HG03457 (cell line): ENCODE results near the gene NEDD1.
A peak's percentile ranks its signal among the peaks of the same experiment; 100 is the strongest.

ENCODE experiments used
- ATAC-seq: cut with Tn5 transposase; IDR thresholded peaks from one replicate; pipeline ENCODE4 v1.9.1; 2021; ENCODE audit warnings: moderate number of reproducible peaks; ENCODE audit not compliant: unreplicated experiment

Gene NEDD1

DNA sequence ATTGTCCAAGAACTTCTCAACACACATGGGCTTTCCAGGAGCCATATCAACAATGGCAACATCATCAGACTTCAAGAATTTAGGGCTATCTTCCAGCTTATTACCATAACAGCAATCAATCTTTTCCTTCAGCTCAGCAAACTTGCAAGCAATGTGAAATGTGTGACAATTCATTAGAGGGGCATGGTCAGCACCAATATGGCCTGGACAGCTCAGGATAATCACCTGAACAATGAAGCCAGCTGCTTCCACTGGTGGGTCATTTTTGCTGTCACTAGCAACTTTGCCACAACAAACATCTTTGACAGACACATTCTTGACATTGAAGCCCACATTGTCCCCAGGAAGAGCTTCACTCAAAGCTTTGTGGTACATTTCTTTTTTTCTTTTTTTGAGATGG lies 5.9 kb upstream of the NEDD1 start:
- no peak for ATAC-seq

- no peak for ATAC-seq
These were observed 5.0 kb upstream of the NEDD1 start for GRCh38 chr12:96902076-96902475.

DNA sequence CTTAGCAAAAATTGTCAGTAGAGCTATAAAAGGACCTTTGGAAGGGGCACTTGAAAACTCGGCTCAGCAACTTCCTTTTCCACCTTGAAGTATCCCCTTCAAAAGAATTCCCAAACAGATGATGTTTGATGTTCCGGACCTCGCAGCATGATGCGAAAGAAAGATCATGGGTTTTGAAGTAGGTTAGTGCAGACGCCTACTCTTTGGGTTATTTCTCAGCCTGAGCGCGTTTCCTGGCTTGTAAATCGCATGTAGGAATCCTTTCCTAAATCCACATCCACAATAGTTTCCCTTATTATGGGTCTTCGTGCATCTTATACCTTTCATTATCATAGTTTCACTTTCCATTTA lies 584 bp upstream of the NEDD1 start:
- no peak for ATAC-seq

- peak; percentile 18 for ATAC-seq
These were observed 790 bp downstream of the NEDD1 start for GRCh38 chr12:96907671-96908422.

DNA sequence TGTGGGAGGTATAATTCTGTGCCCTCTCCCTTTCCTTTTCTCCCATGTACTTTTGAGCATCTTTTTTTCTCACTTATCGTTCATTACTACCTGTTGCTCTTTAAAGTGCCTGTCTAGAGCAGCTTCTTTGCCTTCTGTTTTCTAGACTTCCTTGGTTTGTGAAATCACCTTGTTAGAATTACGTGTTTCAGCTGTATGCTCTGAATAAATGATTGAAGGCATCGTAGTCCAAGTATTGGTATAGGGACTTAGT lies 1.3 kb downstream of the NEDD1 start:
- no peak for ATAC-seq

- no peak for ATAC-seq
These were observed 5.2 kb downstream of the NEDD1 start for GRCh38 chr12:96912261-96912660.

DNA sequence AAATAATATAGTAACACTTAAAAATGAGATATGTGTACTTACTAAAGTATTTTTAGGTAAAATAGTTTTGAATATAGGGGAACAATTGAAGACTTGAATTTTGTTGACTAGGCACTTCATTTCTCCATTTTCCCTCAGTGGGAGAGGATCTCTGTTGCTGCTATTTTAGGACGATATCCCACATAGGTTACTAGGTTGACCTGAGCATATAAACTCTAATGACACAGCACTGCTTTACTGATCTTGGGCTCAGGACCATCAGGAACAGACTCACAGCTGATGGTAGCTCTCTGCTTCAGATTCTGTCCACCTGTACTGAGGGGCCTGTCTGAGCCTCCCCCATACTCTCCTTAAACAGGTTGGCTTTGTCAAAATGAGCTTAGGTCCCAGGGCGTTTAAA lies 5.9 kb downstream of the NEDD1 start:
- no peak for ATAC-seq

DNA sequence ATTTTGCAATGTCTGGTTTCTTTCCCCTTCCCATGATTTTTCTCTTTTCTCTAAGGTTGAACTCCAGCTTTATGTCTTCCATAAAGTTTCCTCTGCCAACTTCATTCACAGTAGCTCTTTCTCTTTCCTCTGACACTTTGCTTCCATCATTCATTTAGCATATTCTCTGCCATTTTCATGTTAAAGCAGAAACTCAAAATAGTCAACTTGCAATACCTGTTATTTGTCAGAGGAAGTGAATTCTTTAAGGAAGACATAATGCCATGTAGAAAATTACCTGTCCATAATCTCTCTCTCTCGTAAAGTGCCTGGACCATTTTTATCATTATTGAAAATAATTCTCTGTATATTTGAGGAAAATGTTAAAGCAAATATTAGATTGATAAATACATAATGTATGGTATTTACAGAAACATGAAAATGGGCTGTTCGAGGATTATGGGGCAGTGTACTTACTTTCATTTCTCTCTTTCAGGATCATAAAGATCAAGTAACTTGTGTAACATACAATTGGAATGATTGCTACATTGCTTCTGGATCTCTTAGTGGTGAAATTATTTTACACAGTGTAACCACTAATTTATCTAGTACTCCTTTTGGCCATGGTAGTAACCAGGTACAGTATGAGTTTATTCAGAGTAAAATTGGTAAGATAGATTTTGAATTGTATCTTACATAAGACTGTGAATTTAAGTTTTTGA lies 12.6 kb downstream of the NEDD1 start:
- no peak for ATAC-seq

DNA sequence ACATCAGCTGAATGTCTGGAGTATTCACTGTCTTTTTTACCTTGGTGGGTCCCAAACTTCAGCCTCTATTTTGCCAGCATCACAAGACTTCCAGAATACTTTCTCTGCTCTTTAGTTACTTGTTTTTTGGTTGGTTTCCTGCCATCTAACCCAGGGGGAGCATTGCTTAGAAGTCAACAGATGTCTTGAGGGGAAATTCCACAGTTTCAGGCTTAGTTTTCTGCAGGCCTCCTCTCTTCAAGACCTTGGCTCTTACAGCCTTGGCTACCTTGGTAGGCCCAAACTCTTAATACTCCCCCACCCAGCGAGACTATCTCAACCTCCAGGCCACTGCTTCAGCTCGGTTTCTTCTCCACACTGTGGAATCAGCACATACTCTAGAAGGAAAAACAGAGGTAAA lies 41.7 kb downstream of the NEDD1 start:
- ATAC-seq = no peak

GRCh38 chr12:96979532-96979931 lies 72.5 kb downstream of the NEDD1 start:
- ATAC-seq = no peak

GRCh38 chr12:96980991-96981414 lies 73.9 kb downstream of the NEDD1 start:
- ATAC-seq = no peak

GRCh38 chr12:96981911-96982310 lies 74.9 kb downstream of the NEDD1 start:
- ATAC-seq = no peak

GRCh38 chr12:96982671-96983070 lies 75.6 kb downstream of the NEDD1 start:
- no peak for ATAC-seq

DNA sequence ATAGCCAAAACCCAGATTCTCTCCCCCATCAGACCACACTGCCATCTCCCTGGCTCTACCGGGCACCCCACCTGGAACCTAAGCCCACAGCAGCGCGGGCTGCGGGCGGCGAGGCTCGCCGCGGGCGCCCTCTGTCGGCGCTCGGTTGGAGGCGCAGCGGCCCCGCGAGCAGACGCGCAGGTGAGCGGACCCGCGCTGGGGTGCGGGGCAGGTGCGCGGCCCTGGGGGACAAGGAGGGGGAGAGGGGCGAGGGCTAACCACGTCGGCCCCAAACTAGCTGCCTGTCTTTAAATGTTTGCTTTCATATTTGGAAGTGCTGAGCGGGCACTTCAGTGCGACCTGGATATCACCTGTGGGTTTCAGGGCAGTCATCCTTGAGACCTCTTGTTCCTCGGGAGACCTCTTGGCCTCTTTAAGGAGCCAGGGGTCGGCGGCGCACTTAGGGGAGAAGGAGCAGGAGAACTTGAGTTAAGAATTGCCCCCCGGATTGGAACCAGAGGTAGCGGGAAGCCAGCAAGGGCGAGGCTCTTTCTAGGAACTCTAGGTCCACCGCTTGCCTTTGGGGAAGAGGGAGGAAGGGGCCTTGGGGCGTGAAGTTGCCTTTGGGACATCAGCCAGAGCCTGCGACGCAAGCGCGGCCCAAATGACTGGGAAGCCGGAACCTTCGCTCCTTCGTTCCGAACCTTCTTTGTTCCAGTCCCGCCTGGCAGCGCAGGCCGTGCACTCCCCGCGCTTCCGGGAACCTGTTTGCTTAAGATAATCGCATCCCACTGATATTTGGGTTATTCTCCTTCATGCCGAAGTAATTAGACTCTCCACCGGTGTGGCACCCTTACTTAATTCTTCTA lies 78.7 kb downstream of the NEDD1 start:
- peak; percentile 74 for ATAC-seq

DNA sequence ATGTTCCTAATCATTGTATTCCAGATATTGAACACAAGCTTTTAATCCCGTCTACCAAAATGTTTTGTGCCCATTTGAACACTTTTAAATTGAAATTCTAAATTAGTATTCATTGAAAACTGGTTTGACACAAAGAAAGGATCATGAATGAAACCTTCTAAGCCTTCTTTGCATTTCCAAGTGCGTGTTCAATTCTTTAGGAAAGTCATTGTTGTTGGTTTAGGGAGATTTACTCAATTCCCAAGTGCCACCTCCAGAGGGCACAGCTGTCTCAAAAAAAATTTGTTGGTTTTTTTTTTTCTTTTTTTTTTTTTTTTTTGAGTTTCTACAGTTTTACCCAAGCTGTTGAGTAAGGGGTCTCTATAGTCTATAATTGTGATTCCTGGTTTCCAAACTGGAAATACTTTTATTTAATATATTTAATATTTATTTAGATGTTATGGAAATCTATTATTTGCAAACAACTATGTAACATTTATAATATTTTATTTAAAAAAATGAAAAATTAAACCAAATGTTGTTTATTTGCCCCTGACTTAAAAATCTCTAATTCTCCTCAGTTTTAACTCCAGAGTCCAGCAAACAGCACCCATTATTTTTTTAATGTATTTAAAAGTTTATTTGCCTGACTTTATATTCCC lies 79.9 kb downstream of the NEDD1 start:
- no peak for ATAC-seq

DNA sequence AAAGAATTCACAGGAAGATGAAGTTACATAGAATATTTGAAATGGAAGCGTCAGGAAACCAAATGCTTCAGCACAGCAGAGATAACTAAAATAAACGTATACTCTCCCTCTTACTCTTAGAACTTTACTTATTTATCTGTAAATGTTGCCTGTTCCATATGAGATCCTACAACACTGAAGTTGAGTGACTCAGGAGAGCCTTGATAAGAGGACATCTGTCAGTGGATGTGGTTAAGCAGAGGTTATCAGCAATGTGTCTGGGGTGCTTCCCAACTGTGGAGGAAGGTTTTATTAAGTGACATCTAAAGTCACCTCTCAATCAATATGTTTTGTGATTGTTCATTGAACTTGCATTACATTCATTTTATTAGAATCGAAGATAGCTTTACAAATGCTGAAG lies 81.9 kb downstream of the NEDD1 start:
- no peak for ATAC-seq

DNA sequence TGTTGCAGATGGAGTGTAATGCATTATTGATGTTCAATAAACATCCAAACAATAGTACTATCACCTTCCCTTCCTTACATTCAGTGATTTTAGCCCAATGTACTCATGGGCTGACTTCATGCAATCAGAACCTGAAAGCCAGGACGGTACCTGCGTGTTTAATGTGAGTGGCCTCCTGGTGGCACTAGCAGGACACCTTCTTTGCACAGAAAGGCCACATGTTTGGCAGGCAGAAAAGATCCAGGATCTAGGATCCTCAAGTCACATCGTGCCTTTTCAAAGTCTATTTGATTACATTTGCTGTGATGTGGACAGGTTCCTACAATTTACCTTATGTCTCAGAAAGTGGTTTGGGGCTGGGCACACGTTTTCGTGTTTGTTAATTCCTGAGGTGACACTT lies 82.9 kb downstream of the NEDD1 start:
- ATAC-seq = no peak

DNA sequence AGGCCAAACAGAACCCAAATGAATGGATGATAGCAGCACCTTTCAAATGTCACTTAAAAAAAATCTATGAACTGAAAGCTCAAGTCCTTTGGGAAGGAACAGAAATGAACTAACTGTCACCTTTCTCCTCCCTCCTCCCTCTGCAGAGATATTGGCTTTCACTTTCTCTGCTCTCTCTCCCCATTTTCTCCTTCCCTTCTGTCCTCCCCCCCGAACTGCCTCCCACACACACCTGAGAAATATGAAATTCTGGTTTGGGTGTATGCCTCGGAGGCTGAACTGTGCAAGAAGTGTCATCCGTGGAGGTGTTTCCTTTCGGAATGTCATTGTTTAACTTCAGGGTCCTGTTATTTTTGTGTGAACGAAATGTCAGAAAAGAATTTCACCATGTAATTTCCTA lies 87.8 kb downstream of the NEDD1 start:
- ATAC-seq = no peak

DNA sequence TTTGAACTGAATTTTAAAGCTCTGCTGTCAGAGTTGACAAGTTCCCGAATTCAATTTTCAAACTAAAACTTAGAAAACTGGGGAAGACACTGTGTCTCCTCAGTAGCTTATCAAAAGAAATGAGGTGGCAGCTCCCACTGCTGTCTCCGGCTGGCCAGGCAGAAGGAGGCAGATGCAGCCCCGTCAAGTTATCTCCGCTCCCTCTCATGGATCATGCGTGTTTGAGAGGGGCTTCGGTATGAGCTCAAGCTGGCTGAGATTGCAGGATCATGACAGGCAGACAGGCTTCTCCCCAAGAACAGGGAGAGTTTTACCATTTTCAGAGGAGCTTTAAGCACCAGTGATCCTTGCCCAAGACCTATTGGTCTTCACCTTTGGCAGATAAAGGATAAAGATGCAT lies 88.8 kb downstream of the NEDD1 start:
- ATAC-seq = no peak

DNA sequence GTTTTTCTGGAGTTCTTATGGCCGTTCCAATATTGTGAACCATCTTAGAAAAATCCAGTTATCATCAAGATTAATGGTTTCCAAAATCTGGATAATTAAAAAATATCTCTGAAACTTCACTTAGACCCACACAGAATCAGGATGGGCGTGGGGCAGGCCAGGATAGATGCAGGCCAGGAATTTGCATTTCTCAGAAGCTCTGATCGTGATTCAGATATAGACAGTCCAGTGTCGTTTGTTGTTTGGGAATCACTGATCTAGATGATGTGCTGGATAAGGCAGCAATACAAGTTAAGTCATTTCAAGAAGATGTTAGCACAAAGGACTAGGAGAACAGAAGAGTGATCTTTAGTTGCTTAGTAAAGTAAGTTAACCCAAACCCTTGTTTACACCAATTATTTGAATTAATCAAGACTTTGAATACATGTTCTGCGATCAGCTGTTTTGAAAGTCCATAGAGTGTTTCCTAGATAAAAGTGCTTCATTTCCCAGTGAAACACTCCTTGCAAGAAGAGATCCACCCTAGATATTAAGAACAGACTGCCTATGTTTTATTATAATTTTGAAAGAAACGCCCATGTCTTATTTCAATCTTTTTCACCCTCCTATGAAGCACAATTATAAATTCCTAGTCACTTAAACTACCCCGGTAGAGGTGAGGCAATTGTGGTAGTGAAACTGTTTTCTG lies 90.9 kb downstream of the NEDD1 start:
- ATAC-seq = no peak

DNA sequence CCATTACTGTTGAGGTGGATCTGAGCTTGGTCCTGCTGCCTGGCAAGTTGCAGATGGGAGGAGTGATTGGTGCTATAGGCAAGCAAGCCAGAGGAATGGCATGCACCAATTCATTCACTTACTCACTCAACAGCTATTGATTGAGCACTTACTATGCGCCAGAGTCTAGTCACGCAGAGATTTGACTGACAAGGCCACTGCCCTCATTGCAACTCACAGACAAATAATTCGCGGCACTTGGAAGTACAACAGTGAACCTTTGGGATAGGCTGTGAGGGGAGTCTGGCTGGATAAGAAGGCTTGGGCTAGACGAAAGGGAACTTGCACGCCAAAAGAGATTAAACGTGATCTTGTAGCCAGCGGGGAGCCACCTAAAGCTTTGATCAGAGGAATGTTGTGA lies 96.2 kb downstream of the NEDD1 start:
- no peak for ATAC-seq
